Prostate gland (tissue), 2 donors: Measurements from ENCODE around the gene F2R. TPM values are rescaled to one million over a fixed set of nuclear protein-coding genes. Genes with fewer than 3 reads are reported as not detected.

ENCODE experiments used
- DNase-seq: peaks from one replicate; pipeline ENCODE4 v3.0.0-alpha.2; 2019; ENCODE audit warnings: low spot score
- H3K27ac ChIP-seq, 2 donors: fragments of 200-600 bp; sonication (generic); 2 replicates each; pipeline ENCODE4 v1.5.1; 2017 to 2019
- H3K27me3 ChIP-seq: fragments of 200-600 bp; sonication (generic); replicated peaks from 2 replicates; pipeline ENCODE4 v1.5.1; 2019; ENCODE audit not compliant: insufficient read depth
- H3K36me3 ChIP-seq, 2 donors: fragments of 200-600 bp; sonication (generic); 1 replicate in 1 of 2; 2 replicates in 1 of 2; pipeline versions ENCODE4 v1.5.1 to v1.8.1; 2017 to 2019
- H3K4me1 ChIP-seq: fragments of 200-600 bp; sonication (generic); replicated peaks from 2 replicates; pipeline ENCODE4 v1.5.1; 2019
- H3K4me3 ChIP-seq, 2 donors: fragments of 200-600 bp; sonication (generic); 2 replicates each; pipeline ENCODE4 v1.5.1; 2017 to 2019
- H3K9me3 ChIP-seq: fragments of 200-600 bp; sonication (generic); 2 replicates; pipeline ENCODE4 v1.5.1; 2017
- CTCF ChIP-seq, 4 experiments: fragments of 200-600 bp in 2 of 4; fragments of 450-650 bp in 2 of 4; sonication (generic) in 2 of 4; IDR thresholded peaks; 1 replicate in 3 of 4; 2 replicates in 1 of 4; pipeline ENCODE4 v1.5.1; 2016 to 2019; ENCODE audit warnings: antibody characterized with exemption in 4 of 4, mild to moderate bottlenecking in 2 of 4, moderate library complexity in 2 of 4
- POLR2A ChIP-seq: fragments of 450-650 bp; IDR thresholded peaks from one replicate; pipeline ENCODE4 v1.6.1; 2016; ENCODE audit warnings: antibody characterized with exemption, mild to moderate bottlenecking
- POLR2AphosphoS5 ChIP-seq: sonication (generic); formaldehyde crosslinking; IDR thresholded peaks from one replicate; pipeline ENCODE4 v1.6.1; 2017; ENCODE audit warnings: antibody characterized with exemption
- WGBS: methylation state at CpG from one replicate; pipeline ENCODE4 v1.1.5; 2018; 5-methylcytosine and 5-hydroxymethylcytosine counted together
- intact Hi-C: fragments of 100-400 bp; cut with DNase I; formaldehyde crosslinking; loops from one replicate; pipeline ENCODE4 v1.14.2; 2022
- total RNA-seq, 2 donors: library from RNA; depleted of rRNA; stranded (reverse); fragments of >200 nt; gene quantifications; one replicate each; pipeline ENCODE4 v1.1.0, GENCODE V29; 2016

F2R gene
- total RNA-seq, 2 donors from 2014 or later = 4.1 to 22.3 TPM

DNA sequence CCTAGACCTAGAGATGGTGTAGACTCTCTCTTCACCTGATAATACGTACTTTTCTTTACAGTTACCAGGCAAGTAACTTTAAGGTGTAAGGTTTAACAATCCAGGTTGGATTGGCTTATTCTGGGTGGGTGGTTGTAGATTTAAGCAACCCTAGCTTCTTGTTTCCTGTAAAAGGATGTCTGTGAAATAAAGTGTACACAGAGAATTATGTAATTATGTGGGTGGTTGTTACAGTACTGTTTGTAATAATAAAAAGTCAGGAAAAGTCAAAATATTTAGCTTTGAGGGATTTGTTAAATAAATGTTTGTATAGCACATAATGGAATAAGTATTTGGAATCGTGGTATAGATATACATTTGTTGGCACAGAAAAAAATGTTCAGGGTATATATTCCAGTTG lies 43.7 kb upstream of the F2R start:
- DNase-seq = no peak
- TF ChIP-seq POLR2AphosphoS5 = no peak
- TF ChIP-seq CTCF (IDR thresholded peaks at IDR 0.05) = no peak
- no peak for TF ChIP-seq POLR2A
- intact Hi-C loops = no loop called here
- H3K27me3 ChIP-seq = no peaks in the 10 kb centered on the region
- H3K4me1 ChIP-seq = no peaks in the 10 kb centered on the region
- WGBS = 57% methylated on average over 2 of the region's 2 CpGs
- H3K36me3 ChIP-seq = no peaks in the 10 kb centered on the region
- no peak overlapping the region for H3K4me3 ChIP-seq
- no peak overlapping the region for H3K27ac ChIP-seq
- H3K9me3 ChIP-seq = no peaks in the 10 kb centered on the region

GRCh38 chr5:76673125-76673524 lies 42.8 kb upstream of the F2R start:
- no peaks in the 10 kb centered on the region for H3K9me3 ChIP-seq
- H3K27ac ChIP-seq = no peak overlapping the region
- no peaks in the 10 kb centered on the region for H3K4me1 ChIP-seq
- H3K27me3 ChIP-seq = no peaks in the 10 kb centered on the region
- H3K4me3 ChIP-seq = no peak overlapping the region
- no peaks in the 10 kb centered on the region for H3K36me3 ChIP-seq
- TF ChIP-seq POLR2AphosphoS5 (no peak), POLR2A (no peak), CTCF (IDR thresholded peaks at IDR 0.05) (no peak)
- DNase-seq = no peak
- intact Hi-C loops = no loop called here

DNA sequence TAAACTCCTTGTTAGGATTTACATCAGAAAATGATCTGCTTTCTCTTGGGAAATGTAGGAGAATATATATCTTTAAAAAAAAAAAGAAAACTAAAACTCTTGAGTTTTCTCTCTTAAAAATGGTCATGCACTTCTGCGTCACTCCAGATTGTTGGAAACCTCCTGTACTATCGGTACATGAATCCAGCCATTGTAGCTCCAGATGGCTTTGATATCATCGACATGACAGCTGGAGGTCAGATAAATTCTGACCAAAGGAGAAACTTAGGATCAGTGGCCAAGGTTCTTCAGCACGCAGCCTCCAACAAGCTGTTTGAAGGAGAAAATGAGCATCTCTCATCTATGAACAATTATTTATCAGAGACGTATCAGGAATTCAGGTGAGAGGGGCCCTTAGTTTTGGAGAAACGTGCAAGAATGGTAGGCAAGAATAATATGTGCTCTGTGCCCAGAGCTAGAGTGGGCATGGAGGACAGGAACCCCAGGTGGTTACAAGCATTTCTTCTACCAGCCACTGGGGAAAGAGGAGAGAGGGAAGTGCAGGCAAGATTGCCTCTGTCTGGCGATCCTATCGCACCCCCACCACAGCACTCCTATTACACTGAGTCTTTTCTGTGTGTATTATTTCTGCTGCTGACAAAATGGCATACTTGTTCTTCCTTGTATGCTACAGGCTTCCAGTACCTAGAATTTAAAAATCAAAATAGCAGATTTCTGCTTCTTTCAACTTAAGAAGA lies 41.4 kb upstream of the F2R start:
- H3K9me3 ChIP-seq = no peaks in the 10 kb centered on the region
- H3K4me1 ChIP-seq = no peaks in the 10 kb centered on the region
- no peaks in the 10 kb centered on the region for H3K27me3 ChIP-seq
- WGBS = 82% methylated on average over 8 of the region's 8 CpGs
- intact Hi-C loops = no loop called here
- DNase-seq = no peak
- TF ChIP-seq CTCF (IDR thresholded peaks at IDR 0.05) (no peak), POLR2A (no peak), POLR2AphosphoS5 (no peak)
- no peak overlapping the region for H3K27ac ChIP-seq
- H3K36me3 ChIP-seq = no peaks in the 10 kb centered on the region
- no peak overlapping the region for H3K4me3 ChIP-seq

GRCh38 chr5:76675364-76675763 lies 40.6 kb upstream of the F2R start:
- intact Hi-C loops = no loop called here

More at GRCh38 chr5:76675364-76675763, 40.6 kb upstream of the F2R start:
- TF ChIP-seq CTCF (IDR thresholded peaks at IDR 0.05) (no peak), POLR2AphosphoS5 (no peak), POLR2A (no peak)
- H3K4me1 ChIP-seq = no peaks in the 10 kb centered on the region
- H3K4me3 ChIP-seq = no peak overlapping the region
- no peak for DNase-seq
- 94% methylated on average over 1 of the region's 1 CpG for WGBS
- H3K27ac ChIP-seq = no peak overlapping the region
- H3K9me3 ChIP-seq = no peaks in the 10 kb centered on the region
- no peaks in the 10 kb centered on the region for H3K36me3 ChIP-seq
- H3K27me3 ChIP-seq = no peaks in the 10 kb centered on the region
